A673 (cell line): ENCODE measurements around the gene CMBL.

Source experiments
- CTCF ChIP-seq: fragments of 300-800, 200-600 bp; sonication (generic); conservative IDR thresholded peaks from 2 replicates; pipeline ENCODE4 v1.5.1; 2017; ENCODE audit warnings: low read depth, mild to moderate bottlenecking, antibody characterized with exemption, low read length, moderate library complexity, mixed read lengths
- EZH2 ChIP-seq: fragments of 200-600 bp; sonication (generic); IDR thresholded peaks from 2 replicates; pipeline ENCODE4 v1.6.1; 2017; ENCODE audit warnings: borderline replicate concordance, low read depth, mild to moderate bottlenecking, mixed read lengths, antibody characterized with exemption, low read length; ENCODE audit not compliant: poor library complexity, severe bottlenecking

- TF ChIP-seq CTCF: no peak
- TF ChIP-seq EZH2: no peak
Observed at GRCh38 chr5:10319202-10319851, 11.6 kb upstream of the CMBL start.
